Activated CD4-positive, alpha-beta memory T cell treated with anti-CD3 and anti-CD28 coated beads, Interleukin-2, amount 10 ng/mL, durations not matched to agents 7 days and 5 days (primary cell): ENCODE results near the gene TOR4A. TPM values are rescaled to one million over a fixed set of nuclear protein-coding genes. Genes with fewer than 3 reads are reported as not detected.
A peak's percentile ranks its signal among the peaks of the same experiment; 100 is the strongest.
"Not testable (repeated sequence)": the region's sequence is repeated elsewhere in the genome, so short reads cannot be mapped to it uniquely, and the experiment has no call there.

ENCODE experiments used
- CTCF ChIA-PET: fragments of 350-600 bp; sonication (Branson Sonifier 250); formaldehyde crosslinking; loops from one replicate; lab custom pipeline; 2021; ENCODE audit warnings: antibody characterized with exemption, inconsistent platforms; lab: Charles Lee
- POLR2A ChIA-PET: fragments of 350-600 bp; sonication (Branson Sonifier 250); formaldehyde crosslinking; loops from one replicate; lab custom pipeline; 2021; ENCODE audit warnings: antibody characterized with exemption; lab: Charles Lee
- DNase-seq: peaks from one replicate; pipeline ENCODE4 v3.0.0-alpha.2; 2020
- H3K27ac Mint-ChIP-seq: one replicate; pipeline ENCODE4 v1.8.0; 2021; ENCODE audit warnings: mild to moderate bottlenecking, mixed read lengths
- H3K27me3 Mint-ChIP-seq: one replicate; pipeline ENCODE4 v1.8.0; 2021; ENCODE audit warnings: mixed read lengths
- H3K36me3 Mint-ChIP-seq: one replicate; pipeline ENCODE4 v1.8.0; 2021; ENCODE audit warnings: low read depth, mixed read lengths
- H3K4me1 Mint-ChIP-seq: one replicate; pipeline ENCODE4 v1.8.0; 2021; ENCODE audit warnings: mixed read lengths
- H3K4me3 Mint-ChIP-seq: one replicate; pipeline ENCODE4 v1.8.0; 2021; ENCODE audit warnings: mild to moderate bottlenecking, mixed read lengths
- H3K9me3 Mint-ChIP-seq: one replicate; pipeline ENCODE4 v1.8.0; 2021; ENCODE audit warnings: mixed read lengths
- total RNA-seq, 2 experiments: library from RNA; stranded (reverse); gene quantifications; one replicate each; pipeline ENCODE4 v1.2.3, GENCODE V29; 2021

TOR4A gene
- total RNA-seq, 2 experiments from 2014 or later = 22.4 to 23.2 TPM

GRCh38 chr9:137251194-137251461, 26.4 kb upstream of the TOR4A start, which contains the start of gene STPG3:
TSS of gene STPG3 (plus strand) at chr9:137251286. CDS start at chr9:137251287, 1 bp downstream.
- peaks cover 3% of the 10 kb centered on the region for H3K27me3 Mint-ChIP-seq
- POLR2A ChIA-PET = interaction anchor here (12.2 kb wide), 1 partner anchor 10 kb away, joined by 251 read pairs; the partner anchor contains the start of gene TUBB4B
- CTCF ChIA-PET = no interaction called here
- peaks cover 6% of the 10 kb centered on the region for H3K36me3 Mint-ChIP-seq
- no peaks in the 10 kb centered on the region for H3K9me3 Mint-ChIP-seq
- DNase-seq = no peak
- no peak within 1 kb of the TSS for H3K27ac Mint-ChIP-seq
- H3K4me1 Mint-ChIP-seq = peaks cover 8% of the 10 kb centered on the region
- no peak within 1 kb of the TSS for H3K4me3 Mint-ChIP-seq

GRCh38 chr9:137251490-137252268, 25.8 kb upstream of the TOR4A start:
- Mint-ChIP-seq H3K27ac (no peak overlapping the region), H3K36me3 (peaks cover 10% of the 10 kb centered on the region), H3K4me3 (no peak overlapping the region), H3K27me3 (peaks cover 3% of the 10 kb centered on the region), H3K4me1 (peaks cover 14% of the 10 kb centered on the region), H3K9me3 (no peaks in the 10 kb centered on the region)
- ChIA-PET CTCF (no interaction called here), POLR2A (interaction anchor here (12.2 kb wide), 1 partner anchor 11 kb away, joined by 251 read pairs; the partner anchor contains the start of gene TUBB4B)
- no peak for DNase-seq

- POLR2A ChIA-PET = interaction anchor here (1.2 to 12.2 kb wide), 3 partner anchors 12 to 123 kb away, joined by 6 to 251 read pairs (median 9); partner anchors contain the start of genes NDOR1, TMEM203 and TUBB4B
- CTCF ChIA-PET = interaction anchor here (2.6 kb wide), 1 partner anchor 13 kb away, joined by 12 read pairs; the partner anchor contains the start of gene TUBB4B
- Mint-ChIP-seq H3K4me1 (peaks cover 18% of the 10 kb centered on the region), H3K36me3 (peaks cover 15% of the 10 kb centered on the region), H3K27ac (no peak overlapping the region), H3K9me3 (no peaks in the 10 kb centered on the region), H3K4me3 (no peak overlapping the region), H3K27me3 (peaks cover 3% of the 10 kb centered on the region)
- no peak for DNase-seq
These were observed 24.7 kb upstream of the TOR4A start for GRCh38 chr9:137252555-137253506.

- no peaks in the 10 kb centered on the region for H3K9me3 Mint-ChIP-seq
- ChIA-PET CTCF (interaction anchor here (0.7 to 2.6 kb wide), 6 partner anchors 11 to 219 kb away, joined by 3 to 12 read pairs (median 6); partner anchors contain the start of gene TUBB4B), POLR2A (interaction anchor here (0.9 to 12.2 kb wide), 9 partner anchors 13 to 184 kb away, joined by 3 to 251 read pairs (median 6); partner anchors contain the start of genes CYSRT1, NDOR1, TMEM203 and TOR4A)
- DNase-seq = no peak
- H3K27ac Mint-ChIP-seq = peak overlapping the region; percentile 69
- peak overlapping the region; percentile 83 for H3K4me3 Mint-ChIP-seq
- peaks cover 18% of the 10 kb centered on the region for H3K4me1 Mint-ChIP-seq
- peaks cover 3% of the 10 kb centered on the region for H3K27me3 Mint-ChIP-seq
- peaks cover 18% of the 10 kb centered on the region for H3K36me3 Mint-ChIP-seq
These were observed 23.6 kb upstream of the TOR4A start for GRCh38 chr9:137253717-137254623.

GRCh38 chr9:137254624-137255447, 22.7 kb upstream of the TOR4A start, which contains the start of gene NELFB:
TSS of gene NELFB (plus strand) at chr9:137255327.
- Mint-ChIP-seq H3K36me3 (peaks cover 23% of the 10 kb centered on the region), H3K27ac (peak within 1 kb of the TSS; percentile 83), H3K4me1 (peaks cover 18% of the 10 kb centered on the region), H3K4me3 (peak within 1 kb of the TSS; percentile 89), H3K9me3 (no peaks in the 10 kb centered on the region), H3K27me3 (peaks cover 3% of the 10 kb centered on the region)
- peak; percentile 96 for DNase-seq
- ChIA-PET POLR2A (interaction anchor here (0.9 to 12.2 kb wide), 11 partner anchors 13 to 207 kb away, joined by 3 to 251 read pairs (median 4); partner anchors contain the start of genes CYSRT1, NDOR1, TMEM203 and TOR4A), CTCF (interaction anchor here (0.7 to 2.6 kb wide), 7 partner anchors 10 to 220 kb away, joined by 3 to 12 read pairs (median 4); partner anchors contain the start of gene TUBB4B)

GRCh38 chr9:137255448-137256114, 21.9 kb upstream of the TOR4A start:
- no peaks in the 10 kb centered on the region for H3K9me3 Mint-ChIP-seq
- peaks cover 23% of the 10 kb centered on the region for H3K36me3 Mint-ChIP-seq
- peaks cover 3% of the 10 kb centered on the region for H3K27me3 Mint-ChIP-seq
- CTCF ChIA-PET = interaction anchor here (1.1 to 2.6 kb wide), 5 partner anchors 9 to 221 kb away, joined by 3 to 12 read pairs (median 8); partner anchors contain the start of gene TUBB4B
- H3K4me3 Mint-ChIP-seq = peak overlapping the region; percentile 89
- peak; percentile 47 for DNase-seq
- peaks cover 18% of the 10 kb centered on the region for H3K4me1 Mint-ChIP-seq
- peak overlapping the region; percentile 83 for H3K27ac Mint-ChIP-seq
- POLR2A ChIA-PET = interaction anchor here (0.7 to 12.2 kb wide), 12 partner anchors 8 to 221 kb away, joined by 3 to 251 read pairs (median 4); partner anchors contain the start of genes CYSRT1, NDOR1, TMEM203 and TOR4A

- Mint-ChIP-seq H3K36me3 (peaks cover 23% of the 10 kb centered on the region), H3K4me1 (peaks cover 18% of the 10 kb centered on the region), H3K27me3 (peaks cover 3% of the 10 kb centered on the region), H3K27ac (no peak overlapping the region), H3K4me3 (peak overlapping the region; percentile 89), H3K9me3 (no peaks in the 10 kb centered on the region)
- DNase-seq = no peak
- ChIA-PET CTCF (interaction anchor here (1.4 to 1.5 kb wide), 2 partner anchors 9 to 15 kb away, joined by 3 to 4 read pairs; partner anchors contain the start of gene TUBB4B), POLR2A (interaction anchor here (0.7 to 12.2 kb wide), 10 partner anchors 9 to 222 kb away, joined by 3 to 251 read pairs (median 4); partner anchors contain the start of genes CYSRT1, TOR4A and TUBB4B)
These were observed 21.2 kb upstream of the TOR4A start for GRCh38 chr9:137256362-137256761.

GRCh38 chr9:137256856-137257255, 20.7 kb upstream of the TOR4A start:
- peaks cover 27% of the 10 kb centered on the region for H3K36me3 Mint-ChIP-seq
- H3K9me3 Mint-ChIP-seq = no peaks in the 10 kb centered on the region
- ChIA-PET CTCF (interaction anchor here (1.4 kb wide), 1 partner anchor 16 kb away, joined by 3 read pairs; the partner anchor contains the start of gene TUBB4B), POLR2A (interaction anchor here (0.9 to 12.2 kb wide), 4 partner anchors 15 to 26 kb away, joined by 4 to 251 read pairs (median 9); partner anchors contain the start of genes TOR4A and TUBB4B)
- peaks cover 18% of the 10 kb centered on the region for H3K4me1 Mint-ChIP-seq
- peak overlapping the region; percentile 89 for H3K4me3 Mint-ChIP-seq
- no peak for DNase-seq
- H3K27me3 Mint-ChIP-seq = peaks cover 3% of the 10 kb centered on the region
- no peak overlapping the region for H3K27ac Mint-ChIP-seq

GRCh38 chr9:137262173-137262908, 15.2 kb upstream of the TOR4A start:
- CTCF ChIA-PET = interaction anchor here (1.2 kb wide), 1 partner anchor 15 kb away, joined by 4 read pairs; the partner anchor contains the start of gene TOR4A
- H3K27ac Mint-ChIP-seq, H3K9me3 Mint-ChIP-seq, H3K4me1 Mint-ChIP-seq, H3K27me3 Mint-ChIP-seq, H3K4me3 Mint-ChIP-seq, DNase-seq, POLR2A ChIA-PET: not testable (repeated sequence)
- H3K36me3 Mint-ChIP-seq = peaks cover 30% of the 10 kb centered on the region

- no peak for DNase-seq
- no peak overlapping the region for H3K4me3 Mint-ChIP-seq
- no peaks in the 10 kb centered on the region for H3K4me1 Mint-ChIP-seq
- H3K27me3 Mint-ChIP-seq = no peaks in the 10 kb centered on the region
- POLR2A ChIA-PET = no interaction called here
- no peak overlapping the region for H3K27ac Mint-ChIP-seq
- no peaks in the 10 kb centered on the region for H3K9me3 Mint-ChIP-seq
- CTCF ChIA-PET = interaction anchor here (1.2 kb wide), 1 partner anchor 15 kb away, joined by 4 read pairs; the partner anchor contains the start of gene TOR4A
- peaks cover 33% of the 10 kb centered on the region for H3K36me3 Mint-ChIP-seq
These were observed 14.6 kb upstream of the TOR4A start for GRCh38 chr9:137262909-137263285.
